Endothelial cell of hepatic sinusoid (primary cell): ENCODE results near the gene KIR2DL3.
"Not testable (repeated sequence)": the region's sequence is repeated elsewhere in the genome, so short reads cannot be mapped to it uniquely, and the experiment has no call there.

ENCODE experiments used
- in situ Hi-C: cut with HindIII; loops from 2 replicates; pipeline ENCODE4 v1.10.0; 2017; ENCODE audit warnings: low sequenced_read_pairs

KIR2DL3 gene

GRCh38 chr19:54738306-54738705 lies at the start of gene KIR2DL3:
KIR2DL3 (plus strand) TSS chr19:54738513; CDS start chr19:54738546, 33 bp downstream.
- in situ Hi-C loops, result not testable (repeated sequence)

- in situ Hi-C loops, result no loop called here
These were observed 46.6 kb upstream of the KIR2DL3 start for GRCh38 chr19:54691582-54692297.

GRCh38 chr19:54692298-54692615 lies 46.1 kb upstream of the KIR2DL3 start:
- in situ Hi-C loops, result no loop called here

DNA sequence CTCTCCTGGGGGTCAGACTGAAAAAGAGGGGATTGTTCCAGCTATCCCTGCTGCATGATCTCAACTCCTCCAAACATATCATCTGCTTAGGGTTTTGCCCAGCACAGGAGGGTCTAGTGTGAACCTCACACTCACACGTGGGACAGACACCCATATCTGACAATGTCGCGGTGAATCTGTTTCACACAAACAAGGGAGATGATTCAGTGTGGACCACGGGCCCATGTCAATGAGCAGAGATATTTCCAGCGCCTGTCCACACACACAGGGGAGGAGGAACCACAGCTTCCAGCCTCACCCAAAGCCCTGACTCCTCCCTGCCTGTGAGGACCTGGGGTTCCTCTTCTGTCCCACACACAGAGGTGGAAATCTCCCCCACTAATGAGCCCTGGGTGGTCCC lies 43.7 kb upstream of the KIR2DL3 start:
- in situ Hi-C loops, result no loop called here

GRCh38 chr19:54696117-54696548 lies 42.2 kb upstream of the KIR2DL3 start:
- in situ Hi-C loops, result no loop called here

DNA sequence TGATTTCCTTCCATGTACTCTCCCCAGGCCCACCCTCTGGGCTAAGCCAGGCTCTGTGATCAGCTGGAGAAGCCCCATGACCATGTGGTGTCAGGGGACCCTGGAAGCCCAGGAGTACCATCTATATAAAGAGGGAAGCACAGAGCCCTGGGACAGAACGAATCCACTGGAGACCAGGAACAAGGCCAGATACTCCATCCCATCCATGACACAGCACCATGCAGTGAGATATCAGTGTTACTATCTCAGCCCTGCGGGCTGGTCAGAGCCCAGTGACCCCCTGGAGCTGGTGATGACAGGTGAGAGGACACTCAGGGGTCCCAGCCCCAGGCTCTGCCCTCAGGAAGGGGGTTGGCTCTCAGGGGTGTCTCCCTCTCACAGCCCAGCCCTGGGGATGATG lies 41.5 kb upstream of the KIR2DL3 start:
- in situ Hi-C loops, result no loop called here

- in situ Hi-C loops, result not testable (repeated sequence)
These were observed 40.6 kb upstream of the KIR2DL3 start for GRCh38 chr19:54697716-54698115.

DNA sequence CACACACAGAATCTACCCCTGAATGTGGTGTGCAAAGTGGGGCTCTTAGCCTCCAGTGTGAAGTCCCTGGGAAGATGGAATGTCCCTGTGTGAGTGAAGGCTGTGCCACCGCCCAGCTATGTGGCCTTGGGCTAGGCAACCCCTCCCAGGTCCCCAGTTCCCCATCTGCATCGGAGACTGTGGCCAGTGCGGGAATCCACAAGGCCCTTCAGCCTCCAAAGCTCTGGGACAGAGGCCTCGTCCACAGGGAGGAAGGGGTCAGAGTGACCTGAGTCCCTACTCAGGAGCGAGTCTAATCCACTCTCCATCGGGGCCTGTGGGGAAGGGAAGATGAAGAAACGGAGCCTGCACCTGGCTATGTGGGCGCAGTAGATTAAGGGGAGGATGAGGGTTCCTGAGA lies 33.4 kb upstream of the KIR2DL3 start:
- in situ Hi-C loops, result no loop called here

DNA sequence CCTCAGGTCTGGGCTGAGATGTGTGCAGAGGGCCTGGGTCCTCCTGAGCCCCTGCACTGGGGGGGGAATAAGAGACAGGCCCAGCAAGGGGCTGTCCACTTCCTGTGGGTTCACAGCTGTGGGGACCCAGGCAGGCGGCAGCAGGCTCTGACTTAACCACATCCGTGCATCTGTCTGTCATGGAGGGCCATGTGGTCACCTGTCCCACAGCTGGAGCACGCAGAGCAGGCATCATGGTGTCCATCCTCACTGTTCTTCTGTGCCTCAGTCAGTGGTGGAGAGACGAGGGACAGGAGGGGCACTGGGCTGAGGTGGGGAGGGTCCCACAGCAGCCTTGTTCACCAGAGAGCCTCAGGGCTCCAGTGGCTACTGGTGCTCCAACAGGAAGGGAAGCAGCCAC lies 30.4 kb upstream of the KIR2DL3 start:
- in situ Hi-C loops, result no loop called here

DNA sequence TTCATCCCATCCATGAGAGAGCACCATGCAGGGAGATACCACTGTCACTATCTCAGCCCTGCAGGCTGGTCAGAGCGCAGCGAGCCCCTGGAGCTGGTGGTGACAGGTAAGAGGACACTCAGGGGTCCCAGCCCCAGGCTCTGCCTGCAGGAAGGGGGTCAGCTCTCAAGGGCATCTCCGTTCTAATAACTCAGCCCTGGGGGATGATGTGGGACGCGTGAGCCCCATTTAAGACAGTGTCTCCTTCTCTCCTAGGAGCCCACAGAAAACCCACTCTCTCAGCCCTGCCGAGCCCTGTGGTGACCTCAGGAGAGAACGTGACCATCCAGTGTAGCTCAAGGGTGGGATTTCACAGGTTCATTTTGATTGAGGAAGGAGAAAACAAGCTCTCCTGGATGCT lies 29.5 kb upstream of the KIR2DL3 start:
- in situ Hi-C loops, result no loop called here

DNA sequence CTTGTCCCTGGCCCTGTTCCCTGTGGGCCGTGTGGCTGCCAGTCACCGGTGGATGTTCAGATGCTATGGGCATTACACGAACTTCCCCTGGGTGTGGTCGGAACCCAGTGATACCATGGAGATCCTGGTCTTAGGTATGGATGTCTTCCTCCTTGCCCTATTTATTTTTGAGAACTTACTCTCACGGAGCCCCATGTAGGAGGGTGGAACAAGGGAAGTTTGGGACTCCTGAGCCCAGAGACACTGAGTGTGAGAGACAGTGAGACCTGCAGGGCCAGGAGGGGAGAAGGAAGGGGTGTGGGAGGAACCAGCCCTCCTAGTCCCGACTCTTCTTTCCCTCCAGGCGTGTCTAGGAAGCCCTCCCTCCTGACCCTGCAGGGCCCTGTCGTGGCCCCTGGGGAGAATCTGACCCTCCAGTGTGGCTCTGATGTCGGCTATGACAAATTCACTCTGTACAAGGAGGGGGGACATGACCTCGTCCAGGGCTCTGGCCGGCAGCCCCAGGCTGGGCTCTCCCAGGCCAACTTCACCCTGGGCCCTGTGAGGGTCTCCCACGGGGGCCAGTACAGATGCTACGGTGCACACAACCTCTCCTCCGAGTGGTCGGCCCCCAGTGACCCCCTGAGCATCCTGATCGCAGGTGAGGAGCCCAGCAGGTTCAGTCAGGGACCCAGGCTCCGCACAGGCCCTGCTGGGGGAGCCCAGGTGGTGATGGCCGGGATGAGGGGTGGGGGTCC lies 28.9 kb upstream of the KIR2DL3 start:
- in situ Hi-C loops, result no loop called here

- in situ Hi-C loops, result not testable (repeated sequence)
These were observed 28.4 kb upstream of the KIR2DL3 start for GRCh38 chr19:54709956-54710355.

- in situ Hi-C loops, result no loop called here
These were observed 14.2 kb upstream of the KIR2DL3 start, which contains the start of gene KIR3DL3 for GRCh38 chr19:54724142-54724541. KIR3DL3 (plus strand) TSS chr19:54724442; CDS start chr19:54724497, 55 bp downstream.

- in situ Hi-C loops, result no loop called here
These were observed 13.7 kb upstream of the KIR2DL3 start for GRCh38 chr19:54724644-54725043.

DNA sequence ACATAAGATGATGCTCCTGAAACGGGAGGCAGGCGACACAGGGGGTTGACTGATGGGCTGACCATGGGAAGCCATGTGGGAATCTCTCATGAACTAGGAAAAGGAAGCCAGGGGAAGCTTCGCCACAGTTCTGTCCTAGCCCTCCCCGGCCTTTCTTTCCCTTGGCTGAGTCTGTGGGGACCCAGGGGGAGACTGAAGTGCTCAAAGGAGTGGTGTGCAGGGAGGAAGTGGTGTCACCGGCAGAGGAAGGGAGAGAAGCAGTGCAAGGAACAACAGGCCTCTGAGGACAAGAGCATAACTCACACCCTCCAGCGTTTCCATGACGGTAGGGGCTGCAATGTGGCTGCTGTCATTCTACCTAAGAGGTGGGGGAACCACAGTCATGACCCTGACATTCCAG lies 13.0 kb upstream of the KIR2DL3 start:
- in situ Hi-C loops, result no loop called here

GRCh38 chr19:54727562-54727961 lies 10.8 kb upstream of the KIR2DL3 start:
- in situ Hi-C loops, result no loop called here

GRCh38 chr19:54728167-54728566 lies 10.1 kb upstream of the KIR2DL3 start:
- in situ Hi-C loops, result no loop called here

GRCh38 chr19:54729416-54730188 lies 8.7 kb upstream of the KIR2DL3 start:
- in situ Hi-C loops, result no loop called here

DNA sequence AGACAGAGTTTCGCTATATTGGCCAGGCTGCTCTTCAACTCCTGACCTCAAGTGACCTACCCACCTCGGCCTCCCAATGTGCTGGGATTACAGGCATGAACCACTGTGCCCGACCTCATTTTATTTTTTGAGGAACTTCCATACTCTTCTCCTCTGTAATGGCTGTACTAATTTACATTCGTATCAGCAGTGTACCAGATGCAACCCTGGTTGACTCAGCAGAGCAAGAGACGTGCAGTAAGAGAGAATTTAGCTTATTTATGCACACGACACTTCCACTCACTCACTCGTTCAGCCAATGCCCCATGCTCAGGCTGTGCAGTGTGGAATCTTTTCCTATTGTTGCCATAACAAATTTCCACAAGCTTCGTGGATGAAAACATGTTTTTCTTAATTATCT lies 7.1 kb upstream of the KIR2DL3 start:
- in situ Hi-C loops, result no loop called here

DNA sequence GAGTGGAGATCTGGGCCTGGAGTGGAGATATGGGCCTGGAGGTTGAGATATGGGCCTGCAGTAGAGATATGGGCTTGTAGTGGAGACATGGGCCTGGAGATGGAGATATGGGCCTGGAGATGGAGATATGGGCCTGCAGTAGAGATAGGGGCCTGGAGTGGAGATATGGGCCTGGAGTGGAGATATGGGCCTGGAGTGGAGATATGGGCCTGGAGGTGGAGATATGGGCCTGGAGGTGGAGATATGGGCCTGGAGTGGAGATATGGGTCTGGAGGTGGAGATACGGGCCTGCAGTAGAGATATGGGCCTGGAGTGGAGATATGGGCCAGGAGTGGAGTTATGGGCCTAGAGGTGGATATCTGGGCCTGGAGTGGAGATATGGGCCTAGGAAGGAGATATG lies 402 bp downstream of the KIR2DL3 start:
- in situ Hi-C loops, result no loop called here

DNA sequence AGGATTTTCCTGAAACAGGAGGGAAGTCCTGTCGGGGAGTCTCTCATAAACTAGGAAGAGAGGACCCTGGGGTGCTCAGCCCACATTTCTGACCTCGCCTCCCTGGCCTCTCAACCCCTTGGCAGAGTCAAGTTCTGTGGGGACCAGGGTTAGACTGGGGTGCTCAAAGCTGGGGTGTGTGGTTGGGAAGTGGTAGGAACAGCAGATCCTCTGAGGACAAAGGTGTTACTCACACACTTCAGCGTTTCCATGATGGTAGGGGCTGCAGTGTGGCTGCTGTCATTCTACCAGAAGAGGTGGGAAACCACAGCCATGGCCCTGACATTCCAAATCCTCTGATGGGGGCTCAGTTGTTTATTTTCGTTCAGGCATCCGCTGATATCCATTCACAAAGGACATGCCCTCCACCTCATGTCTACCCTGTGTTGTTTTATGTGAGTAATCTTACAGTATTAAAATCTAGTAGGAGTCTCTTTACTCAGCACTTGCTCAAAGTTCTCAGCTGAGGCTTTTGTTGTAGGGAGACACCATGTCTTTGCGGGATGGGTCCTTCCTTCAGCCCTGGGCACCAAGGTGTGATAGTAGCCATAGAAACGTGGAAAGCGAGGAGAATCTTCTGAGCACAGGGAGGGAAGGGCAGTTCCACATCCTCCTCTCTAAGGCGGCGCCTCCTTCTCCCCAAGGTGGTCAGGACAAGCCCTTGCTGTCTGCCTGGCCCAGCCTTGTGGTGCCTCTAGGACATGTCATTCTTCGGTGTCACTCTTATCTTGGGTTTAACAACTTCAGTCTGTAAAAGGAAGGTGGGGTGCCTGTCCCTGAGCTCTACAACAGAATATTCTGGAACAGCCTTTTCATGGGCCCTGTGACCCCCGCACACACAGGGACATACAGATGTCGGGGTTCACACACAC lies 1.5 kb downstream of the KIR2DL3 start:
- in situ Hi-C loops, result no loop called here
